Epithelial cell of proximal tubule (primary cell): ENCODE measurements around the gene MTO1. TPM values are rescaled to one million over a fixed set of nuclear protein-coding genes. Genes with fewer than 3 reads are reported as not detected.

Experiments
- DNase-seq: peaks from one replicate; pipeline ENCODE4 v3.0.0-alpha.2; 2011; ENCODE audit warnings: low read depth
- H3K4me3 ChIP-seq: 2 replicates; pipeline ENCODE4 v1.5.1; 2011; ENCODE audit warnings: low read depth, mild to moderate bottlenecking, low read length
- CTCF ChIP-seq: conservative IDR thresholded peaks from 2 replicates; pipeline ENCODE4 v1.5.1; 2012; ENCODE audit warnings: low read depth, mild to moderate bottlenecking, low read length
- total RNA-seq: library from RNA; depleted of rRNA; stranded (reverse); fragments of >200 nt; gene quantifications from 2 replicates; pipeline ENCODE4 v1.2.3, GENCODE V29; 2015

Gene MTO1, protein sequence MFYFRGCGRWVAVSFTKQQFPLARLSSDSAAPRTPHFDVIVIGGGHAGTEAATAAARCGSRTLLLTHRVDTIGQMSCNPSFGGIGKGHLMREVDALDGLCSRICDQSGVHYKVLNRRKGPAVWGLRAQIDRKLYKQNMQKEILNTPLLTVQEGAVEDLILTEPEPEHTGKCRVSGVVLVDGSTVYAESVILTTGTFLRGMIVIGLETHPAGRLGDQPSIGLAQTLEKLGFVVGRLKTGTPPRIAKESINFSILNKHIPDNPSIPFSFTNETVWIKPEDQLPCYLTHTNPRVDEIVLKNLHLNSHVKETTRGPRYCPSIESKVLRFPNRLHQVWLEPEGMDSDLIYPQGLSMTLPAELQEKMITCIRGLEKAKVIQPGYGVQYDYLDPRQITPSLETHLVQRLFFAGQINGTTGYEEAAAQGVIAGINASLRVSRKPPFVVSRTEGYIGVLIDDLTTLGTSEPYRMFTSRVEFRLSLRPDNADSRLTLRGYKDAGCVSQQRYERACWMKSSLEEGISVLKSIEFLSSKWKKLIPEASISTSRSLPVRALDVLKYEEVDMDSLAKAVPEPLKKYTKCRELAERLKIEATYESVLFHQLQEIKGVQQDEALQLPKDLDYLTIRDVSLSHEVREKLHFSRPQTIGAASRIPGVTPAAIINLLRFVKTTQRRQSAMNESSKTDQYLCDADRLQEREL
- 23.5 and 26.8 TPM in 2 replicates for total RNA-seq

- peak within 1 kb of the TSS; percentile 98 for H3K4me3 ChIP-seq
- DNase-seq, result peak; percentile 44
- TF ChIP-seq CTCF, result no peak
These were observed at the start of gene MTO1 for GRCh38 chr6:73461537-73462350. TSS of gene MTO1 (plus strand) at chr6:73461737. CDS start at chr6:73461855, 118 bp downstream.

DNA sequence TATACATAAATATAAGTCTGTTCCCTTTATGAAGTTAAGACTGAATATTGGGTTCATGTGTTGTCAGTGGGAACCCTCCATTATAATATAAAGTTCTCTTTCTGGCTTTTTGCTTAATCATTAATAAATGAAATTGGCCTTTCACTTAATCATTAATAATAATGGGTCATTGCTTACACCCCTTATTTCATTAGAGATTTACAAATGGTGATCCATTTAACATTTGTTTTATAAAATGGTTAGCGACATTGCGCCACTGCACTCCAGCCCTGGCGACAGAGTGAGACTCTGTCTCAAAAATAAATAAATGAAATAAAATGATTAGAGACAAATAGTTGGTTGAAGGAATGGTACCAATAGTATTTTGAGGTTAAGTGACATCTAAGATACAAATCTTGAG is 48.4 kb upstream of the MTO1 start:
- no peak for TF ChIP-seq CTCF
- H3K4me3 ChIP-seq, result no peak overlapping the region

DNA sequence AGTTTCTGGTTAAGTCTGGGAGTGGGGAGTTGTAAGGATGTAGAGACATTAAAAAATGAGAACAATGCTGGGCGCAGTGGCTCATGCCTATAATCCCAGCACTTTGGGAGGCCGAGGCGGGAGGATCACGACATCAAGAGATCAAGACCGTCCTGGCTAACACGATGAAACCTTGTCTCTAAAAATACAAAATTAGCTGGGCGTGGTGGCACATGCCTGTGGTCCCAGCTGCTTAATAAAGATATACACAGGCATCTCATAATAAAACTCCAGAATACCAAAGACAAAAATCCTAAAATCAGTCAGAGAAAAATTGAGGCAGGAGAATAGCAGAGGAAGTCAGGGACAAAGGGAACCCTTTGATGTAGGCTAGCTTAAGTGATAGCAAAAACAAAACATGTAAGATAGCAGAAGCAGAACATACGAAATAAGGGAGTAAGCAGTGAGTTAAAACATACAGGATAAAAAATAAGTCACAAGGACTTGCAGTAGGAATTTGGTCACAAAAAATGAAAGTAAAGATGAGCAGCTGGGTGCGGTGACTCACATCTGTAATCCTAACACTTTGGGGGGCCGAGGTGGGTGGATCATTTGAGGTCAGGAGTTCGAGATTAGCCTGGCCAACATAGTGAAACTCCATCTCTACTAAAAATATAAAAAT is 43.3 kb upstream of the MTO1 start:
- DNase-seq, result no peak

More for the DNA sequence above, 48.4 kb upstream of the MTO1 start:
- DNase-seq, result no peak

DNA sequence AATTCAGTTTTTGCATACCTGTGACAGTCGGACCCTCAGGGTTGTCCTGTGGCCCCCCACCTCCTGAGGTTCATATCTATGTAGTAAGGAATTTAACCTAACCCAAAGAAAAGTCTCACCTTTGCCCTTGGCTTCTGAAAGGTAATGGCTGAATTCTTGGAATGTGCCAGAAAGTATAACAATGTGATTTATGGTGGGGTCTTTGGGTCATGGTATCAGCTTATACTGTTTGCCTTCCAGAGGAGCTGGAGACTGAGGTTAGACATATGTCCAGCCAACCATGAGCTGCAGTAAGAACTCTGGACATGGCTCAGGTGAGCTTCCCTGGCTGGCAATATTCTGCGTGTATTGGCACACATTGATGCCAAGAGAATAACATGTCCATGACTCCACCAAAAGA is 40.0 kb upstream of the MTO1 start:
- TF ChIP-seq CTCF, result no peak
- no peak for DNase-seq
- H3K4me3 ChIP-seq, result no peak overlapping the region

More for the DNA sequence above, 43.3 kb upstream of the MTO1 start:
- no peak overlapping the region for H3K4me3 ChIP-seq
- no peak for TF ChIP-seq CTCF

DNA sequence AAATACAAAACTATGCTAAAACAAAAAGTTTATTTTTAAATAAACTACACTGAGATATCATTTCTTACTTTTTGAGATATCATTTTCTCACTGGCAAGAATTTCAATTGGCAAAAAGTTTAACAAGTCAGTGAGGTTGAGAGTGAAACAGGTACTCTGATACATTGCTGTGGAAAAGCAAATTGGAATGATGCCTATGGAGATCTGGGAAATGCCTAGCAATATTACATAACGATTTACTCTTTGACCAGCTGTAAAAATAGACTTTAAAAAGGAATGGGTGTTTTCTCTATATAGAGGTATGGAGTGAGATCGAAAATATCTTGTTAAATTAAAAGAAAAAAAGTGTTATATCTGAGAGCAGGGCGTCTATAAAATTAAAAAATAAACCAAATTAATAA is 26.3 kb upstream of the MTO1 start:
- TF ChIP-seq CTCF, result no peak
- DNase-seq, result no peak
- H3K4me3 ChIP-seq, result no peak overlapping the region

GRCh38 chr6:73443555-73443954 is 18.0 kb upstream of the MTO1 start:
- no peak for DNase-seq
- no peak overlapping the region for H3K4me3 ChIP-seq
- no peak for TF ChIP-seq CTCF
